ENCODE measurements around the gene GRID1. TPM values are rescaled to one million over a fixed set of nuclear protein-coding genes. Genes with fewer than 3 reads are reported as not detected.

GRID1 gene
- total RNA-seq, 1 donor from 2014 or later = 0.60 TPM

DNA sequence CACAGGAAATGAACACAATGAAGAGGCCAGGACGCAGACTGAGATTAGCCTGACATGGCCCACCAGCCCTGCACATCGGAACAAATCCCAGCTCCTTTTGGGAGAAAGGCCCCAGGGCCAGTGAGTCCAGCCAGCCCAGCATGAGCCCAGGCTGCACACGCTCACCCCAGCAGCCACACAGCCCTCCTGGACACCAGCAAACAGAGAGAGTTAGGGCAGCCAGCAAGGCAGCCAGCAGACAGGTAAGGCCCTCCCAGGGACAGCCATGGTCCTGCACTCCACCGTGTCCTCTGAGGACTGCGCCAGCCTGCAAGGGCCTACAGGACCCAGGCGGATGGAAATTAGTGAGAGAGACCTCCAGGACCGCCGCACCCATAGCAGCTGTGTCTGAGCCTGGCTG lies 8.1 kb upstream of the GRID1 start:
- H3K27me3 Mint-ChIP-seq (ENCODE audit: low read depth) = peaks cover 47% of the 10 kb centered on the region
- no peak overlapping the region for H3K27ac Mint-ChIP-seq (ENCODE audit: unreplicated experiment)
- H3K4me1 Mint-ChIP-seq (ENCODE audit: low read depth) = no peaks in the 10 kb centered on the region
- TF ChIP-seq, protein P1, sequence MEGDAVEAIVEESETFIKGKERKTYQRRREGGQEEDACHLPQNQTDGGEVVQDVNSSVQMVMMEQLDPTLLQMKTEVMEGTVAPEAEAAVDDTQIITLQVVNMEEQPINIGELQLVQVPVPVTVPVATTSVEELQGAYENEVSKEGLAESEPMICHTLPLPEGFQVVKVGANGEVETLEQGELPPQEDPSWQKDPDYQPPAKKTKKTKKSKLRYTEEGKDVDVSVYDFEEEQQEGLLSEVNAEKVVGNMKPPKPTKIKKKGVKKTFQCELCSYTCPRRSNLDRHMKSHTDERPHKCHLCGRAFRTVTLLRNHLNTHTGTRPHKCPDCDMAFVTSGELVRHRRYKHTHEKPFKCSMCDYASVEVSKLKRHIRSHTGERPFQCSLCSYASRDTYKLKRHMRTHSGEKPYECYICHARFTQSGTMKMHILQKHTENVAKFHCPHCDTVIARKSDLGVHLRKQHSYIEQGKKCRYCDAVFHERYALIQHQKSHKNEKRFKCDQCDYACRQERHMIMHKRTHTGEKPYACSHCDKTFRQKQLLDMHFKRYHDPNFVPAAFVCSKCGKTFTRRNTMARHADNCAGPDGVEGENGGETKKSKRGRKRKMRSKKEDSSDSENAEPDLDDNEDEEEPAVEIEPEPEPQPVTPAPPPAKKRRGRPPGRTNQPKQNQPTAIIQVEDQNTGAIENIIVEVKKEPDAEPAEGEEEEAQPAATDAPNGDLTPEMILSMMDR (IDR thresholded peaks at IDR 0.05) = no peak
- no peak overlapping the region for H3K4me3 Mint-ChIP-seq (ENCODE audit: unreplicated experiment)
- no peak for DNase-seq (ENCODE audit: low spot score)
- H3K36me3 Mint-ChIP-seq (ENCODE audit: low read depth) = no peaks in the 10 kb centered on the region
- no peaks in the 10 kb centered on the region for H3K9me3 Mint-ChIP-seq (ENCODE audit: low read depth)

DNA sequence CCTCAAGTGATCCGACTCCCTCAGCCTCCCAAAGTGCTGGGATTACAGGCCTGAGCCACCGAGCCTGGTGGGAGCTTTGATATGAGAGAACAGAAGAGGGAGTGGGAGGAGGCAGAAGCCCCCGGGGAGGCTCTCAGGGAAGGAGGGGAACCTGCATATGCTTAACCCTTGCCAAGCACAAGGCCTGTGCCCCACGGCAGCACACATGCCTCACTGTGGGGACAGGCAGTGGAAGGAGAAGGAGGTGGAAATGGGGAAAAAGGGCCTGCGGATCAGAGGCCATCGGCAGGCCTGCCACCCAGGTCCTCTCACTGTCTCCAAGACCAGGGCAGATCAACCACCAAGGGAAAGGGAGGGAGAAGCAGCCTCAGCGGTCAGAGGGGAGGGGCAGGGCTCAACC lies 7.2 kb upstream of the GRID1 start:
- TF ChIP-seq, protein P1 (IDR thresholded peaks at IDR 0.05) = no peak
- DNase-seq (ENCODE audit: low spot score) = no peak
- Mint-ChIP-seq H3K27ac (ENCODE audit: unreplicated experiment) (no peak overlapping the region), H3K4me3 (ENCODE audit: unreplicated experiment) (no peak overlapping the region), H3K27me3 (ENCODE audit: low read depth) (peaks cover 52% of the 10 kb centered on the region), H3K9me3 (ENCODE audit: low read depth) (no peaks in the 10 kb centered on the region), H3K36me3 (ENCODE audit: low read depth) (no peaks in the 10 kb centered on the region), H3K4me1 (ENCODE audit: low read depth) (no peaks in the 10 kb centered on the region)

DNA sequence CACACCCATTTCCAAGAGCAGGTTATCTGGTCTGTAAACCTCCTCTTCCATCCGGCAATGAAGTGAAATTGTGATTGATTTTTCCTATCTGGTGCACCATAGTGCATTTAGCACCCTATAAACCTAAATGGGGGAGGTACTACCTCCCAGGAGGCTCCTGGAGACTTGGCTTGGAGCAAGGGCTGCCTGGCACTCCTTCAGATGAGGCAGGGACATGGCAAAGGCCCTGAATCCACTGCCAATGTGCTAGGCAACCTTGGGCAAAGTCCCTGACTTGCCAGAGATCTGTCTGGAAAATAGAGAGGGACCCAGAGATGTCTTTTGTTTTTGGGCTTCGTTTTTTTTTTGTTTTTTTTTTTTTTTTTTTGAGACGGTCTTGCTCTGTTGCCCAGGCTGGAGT lies 6.7 kb upstream of the GRID1 start:
- TF ChIP-seq, protein P1 (IDR thresholded peaks at IDR 0.05) = no peak
- DNase-seq (ENCODE audit: low spot score) = peak; percentile 32
- no peaks in the 10 kb centered on the region for H3K36me3 Mint-ChIP-seq (ENCODE audit: low read depth)
- peaks cover 49% of the 10 kb centered on the region for H3K27me3 Mint-ChIP-seq (ENCODE audit: low read depth)
- no peaks in the 10 kb centered on the region for H3K9me3 Mint-ChIP-seq (ENCODE audit: low read depth)
- no peak overlapping the region for H3K4me3 Mint-ChIP-seq (ENCODE audit: unreplicated experiment)
- H3K27ac Mint-ChIP-seq (ENCODE audit: unreplicated experiment) = no peak overlapping the region
- H3K4me1 Mint-ChIP-seq (ENCODE audit: low read depth) = no peaks in the 10 kb centered on the region

DNA sequence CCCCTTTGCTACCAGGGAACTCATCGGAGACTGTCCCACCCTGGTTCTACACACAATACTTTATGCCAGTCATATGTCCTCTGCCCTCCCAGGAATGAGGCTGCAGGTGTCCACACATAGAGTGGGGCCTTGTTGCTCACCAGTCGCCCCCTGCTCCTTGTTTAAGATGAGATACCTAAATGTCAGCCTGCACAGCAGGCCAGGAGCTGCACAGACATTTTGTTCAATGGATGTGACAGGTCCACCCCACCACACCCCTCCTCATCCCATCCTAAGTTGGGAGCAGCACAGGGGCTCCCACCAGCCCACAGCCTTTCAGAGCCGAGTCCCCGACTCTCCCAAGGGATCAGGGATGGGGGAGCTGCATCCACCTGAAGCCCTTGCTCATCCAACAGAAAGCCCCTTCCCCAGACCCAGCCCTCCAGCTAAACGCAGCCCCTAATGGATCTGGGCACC lies 6.2 kb upstream of the GRID1 start:
- DNase-seq (ENCODE audit: low spot score) = peak; percentile 52
- H3K4me1 Mint-ChIP-seq (ENCODE audit: low read depth) = no peaks in the 10 kb centered on the region
- H3K4me3 Mint-ChIP-seq (ENCODE audit: unreplicated experiment) = no peak overlapping the region
- peaks cover 50% of the 10 kb centered on the region for H3K27me3 Mint-ChIP-seq (ENCODE audit: low read depth)
- no peak overlapping the region for H3K27ac Mint-ChIP-seq (ENCODE audit: unreplicated experiment)
- H3K36me3 Mint-ChIP-seq (ENCODE audit: low read depth) = no peaks in the 10 kb centered on the region
- TF ChIP-seq, protein P1 (IDR thresholded peaks at IDR 0.05) = no peak
- H3K9me3 Mint-ChIP-seq (ENCODE audit: low read depth) = no peaks in the 10 kb centered on the region

DNA sequence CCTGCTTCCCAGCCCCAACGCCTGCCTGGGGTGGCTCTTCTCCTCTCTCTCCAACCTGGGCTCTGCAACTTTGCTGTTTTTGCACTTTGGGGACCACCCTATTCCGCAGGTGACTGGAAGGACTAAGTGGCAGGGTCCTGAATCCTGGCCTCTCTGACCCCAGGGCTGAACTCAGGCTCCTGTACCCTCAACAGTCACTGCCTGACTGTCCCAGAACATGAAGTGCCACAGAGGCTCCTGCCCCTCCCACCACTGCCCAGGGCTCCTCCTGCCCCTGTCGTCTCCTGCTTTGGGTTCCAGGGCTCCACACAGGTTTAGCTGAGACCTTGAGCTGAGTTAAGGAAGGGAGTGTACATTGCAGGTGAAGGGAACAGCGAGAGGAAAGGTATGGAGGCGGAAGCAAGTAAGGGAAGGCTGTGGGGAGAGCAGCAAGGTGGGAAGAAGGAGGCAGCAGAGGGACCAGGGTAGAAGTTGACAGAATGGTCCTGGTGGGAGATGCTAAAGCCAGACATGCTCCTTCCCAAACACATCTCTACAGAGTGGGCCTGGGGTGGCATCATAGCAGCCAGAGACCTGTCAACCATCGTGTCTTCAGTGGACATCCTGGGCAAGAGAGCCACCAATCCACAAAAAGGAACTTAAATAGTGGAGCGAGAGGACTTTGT lies 5.7 kb upstream of the GRID1 start:
- no peaks in the 10 kb centered on the region for H3K36me3 Mint-ChIP-seq (ENCODE audit: low read depth)
- peak; percentile 33 for DNase-seq (ENCODE audit: low spot score)
- H3K27me3 Mint-ChIP-seq (ENCODE audit: low read depth) = peaks cover 50% of the 10 kb centered on the region
- no peak overlapping the region for H3K27ac Mint-ChIP-seq (ENCODE audit: unreplicated experiment)
- no peak overlapping the region for H3K4me3 Mint-ChIP-seq (ENCODE audit: unreplicated experiment)
- no peaks in the 10 kb centered on the region for H3K9me3 Mint-ChIP-seq (ENCODE audit: low read depth)
- TF ChIP-seq, protein P1 (IDR thresholded peaks at IDR 0.05) = no peak
- H3K4me1 Mint-ChIP-seq (ENCODE audit: low read depth) = no peaks in the 10 kb centered on the region
